GM12878 (cell line): ENCODE data around the gene PPP3CA. TPM values are rescaled to one million over a fixed set of nuclear protein-coding genes. Genes with fewer than 3 reads are reported as not detected.

Experiments used
- ATAC-seq: fragments of 200-7000 bp; cut with Tn5 transposase; 3 replicates; pipeline ENCODE4 v1.9.1; 2020; ENCODE audit warnings: mild to moderate bottlenecking, moderate library complexity
- BruUV-seq: library from RNA; stranded (reverse); fragments of 400-500 nt; replicated peaks from 2 replicates; lab custom pipeline; 2021; lab: Mats Ljungman, UMichigan
- CTCF ChIA-PET: fragments of 300-600 bp; sonication (Branson Sonifier 250); formaldehyde crosslinking; extraction: SDS; loops from one replicate; lab custom pipeline; 2021; ENCODE audit warnings: inconsistent platforms; lab: Yijun Ruan, JAX
- POLR2A ChIA-PET: fragments of 350-600 bp; formaldehyde crosslinking; extraction: SDS; loops from one replicate; lab custom pipeline; 2021; ENCODE audit warnings: inconsistent platforms; lab: Charles Lee
- RAD21 ChIA-PET: fragments of 300-600 bp; sonication (Branson Sonifier 250); formaldehyde crosslinking; loops from one replicate; lab custom pipeline; 2023; ENCODE audit warnings: antibody characterized with exemption; ENCODE audit not compliant: unreplicated experiment; lab: Charles Lee
- SMC1A ChIA-PET: fragments of 300-600 bp; sonication (Branson Sonifier 250); formaldehyde crosslinking; loops from one replicate; lab custom pipeline; 2023; ENCODE audit not compliant: unreplicated experiment, uncharacterized antibody; lab: Charles Lee
- DNase-seq: peaks from one replicate; pipeline ENCODE4 v3.0.0-alpha.2; 2011; ENCODE audit warnings: low read depth, low spot score
- FAIRE-seq: peaks from 3 replicates; lab custom pipeline; 2011; peaks lifted over from hg19 to GRCh38; lab: Jason Lieb, UNC
- H2AFZ ChIP-seq: 2 replicates; pipeline ENCODE4 v1.6.0; 2011; ENCODE audit warnings: low read depth, low read length, control low read depth; ENCODE audit not compliant: control insufficient read depth
- H3K27ac ChIP-seq: 2 replicates; pipeline ENCODE4 v1.5.1; 2011; ENCODE audit warnings: control low read depth; ENCODE audit not compliant: control insufficient read depth, insufficient read depth
- H3K27me3 ChIP-seq, 2 experiments: replicated peaks in 1 of 2; 2 replicates each; pipeline versions ENCODE4 v1.6.0 to v1.6.1; 2011; ENCODE audit warnings: low read length in 1 of 2; ENCODE audit not compliant: control insufficient read depth in 2 of 2, insufficient read depth in 2 of 2
- H3K36me3 ChIP-seq, 2 experiments: 2 replicates each; pipeline ENCODE4 v1.5.1; 2011; ENCODE audit warnings: low read length in 1 of 2; ENCODE audit not compliant: control insufficient read depth in 2 of 2, insufficient read depth in 2 of 2
- H3K4me1 ChIP-seq: 2 replicates; pipeline ENCODE4 v1.6.1; 2011; ENCODE audit warnings: mild to moderate bottlenecking, low read length, moderate library complexity, mixed read lengths; ENCODE audit not compliant: control insufficient read depth, insufficient read depth
- H3K4me2 ChIP-seq: 2 replicates; pipeline ENCODE4 v1.6.0; 2011; ENCODE audit warnings: control low read depth; ENCODE audit not compliant: control insufficient read depth, insufficient read depth
- H3K4me3 ChIP-seq: fragments of 200-600 bp; sonication (generic); 2 replicates; pipeline ENCODE4 v1.5.1; 2016
- H3K79me2 ChIP-seq: 2 replicates; pipeline ENCODE4 v1.6.0; 2011; ENCODE audit warnings: low read length; ENCODE audit not compliant: control insufficient read depth, insufficient read depth
- H3K9ac ChIP-seq: 2 replicates; pipeline ENCODE4 v1.8.0; 2011; ENCODE audit warnings: low read length, control low read depth, mixed read lengths; ENCODE audit not compliant: control insufficient read depth, insufficient read depth
- H3K9me3 ChIP-seq: replicated peaks from 3 replicates; pipeline ENCODE4 v1.5.1; 2011; ENCODE audit warnings: mild to moderate bottlenecking, low read length; ENCODE audit not compliant: control insufficient read depth, insufficient read depth
- H4K20me1 ChIP-seq: 2 replicates; pipeline ENCODE4 v1.6.0; 2011; ENCODE audit not compliant: control insufficient read depth, insufficient read depth
- EZH2 ChIP-seq: IDR thresholded peaks from 2 replicates; pipeline ENCODE4 v1.6.1; 2012; ENCODE audit warnings: low read depth, mild to moderate bottlenecking, control low read depth, inconsistent platforms, low read length, borderline replicate concordance; ENCODE audit not compliant: control insufficient read depth
- SMC3 ChIP-seq: IDR thresholded peaks from 2 replicates; pipeline ENCODE4 v1.6.1; 2011; ENCODE audit warnings: low read length, improper control_type of control experiment, borderline replicate concordance
- STAT3 ChIP-seq: IDR thresholded peaks from 2 replicates; pipeline ENCODE4 v1.6.1; 2011; ENCODE audit warnings: low read depth, low read length, improper control_type of control experiment
- WGBS: methylation state at CpG from one replicate; pipeline ENCODE4 v1.1.6; 2016; ENCODE audit warnings: low lambda C conversion rate; ENCODE audit not compliant: insufficient replicate concordance, insufficient coverage; ENCODE audit errors: missing lambda C conversion rate; 5-methylcytosine and 5-hydroxymethylcytosine counted together
- in situ Hi-C: fragments of 300-500 bp; cut with MboI; formaldehyde crosslinking; loops from 9 replicates; pipeline ENCODE4 v1.14.3; 2018; ENCODE audit warnings: mixed read lengths
- intact Hi-C: fragments of 100-400 bp; cut with micrococcal nuclease; formaldehyde crosslinking; loops from one replicate; pipeline ENCODE4 v1.14.2; 2022; ENCODE audit not compliant: unreplicated experiment
- polyA plus RNA-seq, 11 experiments: library from polyadenylated mRNA; depleted of rRNA in 4 of 11; unstranded in 6 of 11; stranded (reverse) in 5 of 11; fragments of >200 nt; fragmentation: Nextera tagmentation in 4 of 11; fragmentation: Illumina TruSeq in 1 of 11; extraction: Ambion mirVana in 4 of 11; extraction: Trizol in 1 of 11; gene quantifications; 1 replicate in 1 of 11; 2 replicates in 10 of 11; pipeline versions ENCODE4 v1.2.1 to v1.2.3, GENCODE V29; 2011 to 2016; ENCODE audit warnings: inconsistent platforms in 2 of 11, missing spikeins in 2 of 11, low read depth in 1 of 11
- total RNA-seq, 4 experiments: library from RNA; depleted of rRNA in 3 of 4; stranded (reverse); fragments of >200 nt in 3 of 4; fragmentation: Illumina TruSeq in 1 of 4; extraction: Trizol in 1 of 4; gene quantifications; 2 replicates each; pipeline versions ENCODE4 v1.2.1 to v1.2.3, GENCODE V29; 2013 to 2021
- TF ChIP-seq, protein P1 (sequence below): IDR thresholded peaks from 2 replicates; pipeline ENCODE4 v1.6.1; 2011; ENCODE audit warnings: mild to moderate bottlenecking, low read depth, low read length, moderate library complexity; ENCODE audit not compliant: insufficient replicate concordance

Gene PPP3CA
- total and polyA plus RNA-seq, 10 of the 15 experiments (the other 5 are each of a cell fraction or from before 2014, with no cell fraction given) = 0.33 to 9.0 (median 1.0) TPM

GRCh38 chr4:101251261-101251660 is 96.1 kb downstream of the PPP3CA start:
- Histone ChIP-seq H3K79me2 (no peaks in the 10 kb centered on the region), H3K9me3 (no peaks in the 10 kb centered on the region), H3K4me2 (no peak overlapping the region), H3K27ac (no peak overlapping the region), H3K27me3 (no peaks in the 10 kb centered on the region), H4K20me1 (no peaks in the 10 kb centered on the region), H3K4me1 (no peaks in the 10 kb centered on the region), H3K36me3 (no peaks in the 10 kb centered on the region), H3K4me3 (no peak overlapping the region), H3K9ac (no peak overlapping the region), H2AFZ (no peak overlapping the region)
- no TSS peak for BruUV-seq
- SMC1A ChIA-PET = no interaction called here
- POLR2A ChIA-PET = no interaction called here
- FAIRE-seq (no peak), DNase-seq (no peak), ATAC-seq (no peak)
- 99% methylated on average over 3 of the region's 3 CpGs for WGBS
- intact Hi-C loops = no loop called here
- CTCF ChIA-PET = no interaction called here
- in situ Hi-C loops = no loop called here
- TF ChIP-seq EZH2 (no peak), SMC3 (no peak), STAT3 (no peak)
- RAD21 ChIA-PET = no interaction called here

- 97% methylated on average over 5 of the region's 5 CpGs for WGBS
- no peak for FAIRE-seq
- Histone ChIP-seq H3K4me2 (no peak overlapping the region), H3K79me2 (no peaks in the 10 kb centered on the region), H2AFZ (no peak overlapping the region), H3K4me3 (no peak overlapping the region)
- TF ChIP-seq, protein P1, sequence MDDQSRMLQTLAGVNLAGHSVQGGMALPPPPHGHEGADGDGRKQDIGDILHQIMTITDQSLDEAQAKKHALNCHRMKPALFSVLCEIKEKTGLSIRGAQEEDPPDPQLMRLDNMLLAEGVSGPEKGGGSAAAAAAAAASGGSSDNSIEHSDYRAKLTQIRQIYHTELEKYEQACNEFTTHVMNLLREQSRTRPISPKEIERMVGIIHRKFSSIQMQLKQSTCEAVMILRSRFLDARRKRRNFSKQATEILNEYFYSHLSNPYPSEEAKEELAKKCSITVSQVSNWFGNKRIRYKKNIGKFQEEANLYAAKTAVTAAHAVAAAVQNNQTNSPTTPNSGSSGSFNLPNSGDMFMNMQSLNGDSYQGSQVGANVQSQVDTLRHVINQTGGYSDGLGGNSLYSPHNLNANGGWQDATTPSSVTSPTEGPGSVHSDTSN = no peak
- TF ChIP-seq, all 136 proteins: peak for 0
- BruUV-seq = no TSS peak
- H3K9me3 ChIP-seq = no peaks in the 10 kb centered on the region; the same call in 2 of the 3 replicates
- H3K27ac ChIP-seq = no peak overlapping the region
- H3K9ac ChIP-seq = no peak overlapping the region
- no peaks in the 10 kb centered on the region for H3K27me3 ChIP-seq
- ChIA-PET POLR2A (interaction anchor here (0.7 kb wide), 1 partner anchor 12 kb away, joined by 3 read pairs; no protein-coding TSS in a partner anchor), RAD21 (no interaction called here), CTCF (interaction anchor here (0.6 kb wide), 1 partner anchor 126 kb away, joined by 3 read pairs; no protein-coding TSS in a partner anchor), SMC1A (no interaction called here)
- H4K20me1 ChIP-seq = no peaks in the 10 kb centered on the region
- in situ Hi-C loops = no loop called here
- H3K4me1 ChIP-seq = no peaks in the 10 kb centered on the region
- intact Hi-C loops = no loop called here
- H3K36me3 ChIP-seq = no peaks in the 10 kb centered on the region
- DNase-seq (no peak), ATAC-seq (no peak)
Measured at GRCh38 chr4:101244349-101244748, 103.0 kb downstream of the PPP3CA start.
